Loucy (cell line): ENCODE data around the gene MICAL3.

Experiments used
- CTCF ChIP-seq: fragments of 200-600 bp; sonication (generic); conservative IDR thresholded peaks from 2 replicates; pipeline ENCODE4 v1.5.1; 2014; ENCODE audit warnings: mild to moderate bottlenecking, antibody characterized with exemption, low read length
- EZH2phosphoT487 ChIP-seq: fragments of 200-600 bp; IDR thresholded peaks from 2 replicates; pipeline ENCODE4 v1.6.1; 2018; ENCODE audit warnings: antibody characterized with exemption, mild to moderate bottlenecking, moderate library complexity, borderline replicate concordance

DNA sequence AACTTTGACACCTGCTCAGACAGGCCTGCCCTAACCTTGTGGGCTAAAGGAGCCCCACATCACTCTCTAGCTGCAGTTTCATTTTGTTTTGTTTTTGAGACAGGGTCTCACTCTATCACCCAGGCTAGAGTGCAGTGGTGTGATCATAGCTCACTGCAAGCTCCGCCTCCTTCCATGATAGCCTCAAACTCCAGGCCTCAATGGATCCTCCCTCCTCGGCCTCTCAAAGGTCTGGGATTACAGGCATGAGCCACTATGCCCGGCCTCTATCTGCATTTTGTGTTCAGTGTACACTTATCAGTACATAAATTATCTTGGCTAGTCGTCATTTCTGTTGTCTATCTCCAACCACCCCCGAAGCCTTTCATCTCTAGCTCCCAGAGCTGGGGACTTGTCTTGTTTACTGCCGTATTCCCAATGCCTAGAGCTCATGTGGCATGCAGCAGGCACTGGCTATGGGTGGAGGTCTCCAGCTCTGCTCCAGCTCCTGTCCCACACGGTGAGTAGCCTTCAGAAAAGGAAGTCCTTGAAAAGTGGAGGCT, 31.3 kb upstream of the MICAL3 start:
- TF ChIP-seq CTCF (no peak), EZH2phosphoT487 (no peak)
